HG02870 (cell line): Measurements from ENCODE around the gene STX1B.
"Not testable (repeated sequence)": the region's sequence is repeated elsewhere in the genome, so short reads cannot be mapped to it uniquely, and the experiment has no call there.

Experiments
- ATAC-seq: cut with Tn5 transposase; IDR thresholded peaks from one replicate; pipeline ENCODE4 v1.9.1; 2021; ENCODE audit warnings: mild to moderate bottlenecking, moderate library complexity; ENCODE audit not compliant: unreplicated experiment

The STX1B gene

DNA sequence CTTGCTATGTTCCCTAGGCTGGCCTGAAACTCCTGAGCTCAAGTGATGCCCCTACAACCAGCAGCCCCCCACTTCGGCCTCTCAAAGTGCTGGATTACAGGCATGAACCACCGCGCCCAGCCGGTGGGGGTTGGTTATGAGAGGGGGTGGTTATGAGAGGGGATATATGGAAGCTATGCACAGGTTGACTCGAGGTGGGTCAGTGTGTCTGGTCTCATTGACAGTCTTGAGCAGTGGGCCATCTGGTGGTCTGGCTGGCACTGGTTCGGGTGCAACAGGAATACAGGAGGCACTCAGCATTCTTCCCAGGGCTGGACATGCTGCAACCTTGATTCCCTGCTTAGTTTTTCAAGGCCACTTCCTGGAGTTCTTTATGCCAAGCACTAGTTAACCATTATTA, 5.6 kb upstream of the STX1B start:
- no peak for ATAC-seq

DNA sequence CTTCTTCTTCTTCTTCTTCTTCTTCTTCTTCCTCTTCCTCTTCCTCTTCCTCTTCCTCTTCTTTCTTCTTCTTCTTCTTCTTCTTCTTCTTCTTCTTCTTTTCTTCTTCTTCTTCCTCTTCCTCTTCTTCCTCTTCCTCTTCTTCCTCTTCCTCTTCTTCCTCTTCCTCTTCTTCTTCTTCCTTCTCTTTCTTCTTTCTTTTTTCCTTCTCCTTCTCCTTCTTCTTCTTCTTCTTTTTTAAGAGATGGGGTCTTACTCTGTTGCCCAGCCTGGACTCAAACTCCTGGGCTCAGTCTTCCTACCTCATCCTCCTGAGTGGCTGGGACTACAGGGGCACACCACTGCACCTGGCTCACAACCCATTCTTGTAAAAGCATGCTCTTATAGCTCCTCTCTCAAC, 2.9 kb upstream of the STX1B start:
- not testable (repeated sequence) for ATAC-seq

DNA sequence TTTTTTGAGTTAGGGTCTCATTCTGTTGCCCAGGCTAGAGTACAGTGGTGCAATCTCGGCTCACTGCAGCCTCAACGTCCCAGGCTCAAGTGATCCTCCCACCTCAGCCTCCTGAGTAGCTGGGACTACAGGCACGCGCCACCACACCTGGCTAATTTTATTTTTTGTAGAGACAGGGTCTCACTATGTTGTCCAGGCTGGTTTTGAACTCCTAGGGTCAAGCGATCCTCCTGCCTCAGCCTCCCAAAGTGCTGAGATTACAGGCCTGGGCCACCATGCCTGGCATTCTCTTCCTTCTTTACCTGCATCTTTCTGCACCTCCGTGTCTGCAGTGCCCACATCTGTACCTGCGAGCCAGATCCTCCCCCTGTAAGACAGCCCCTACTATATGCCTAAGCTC, 1.4 kb upstream of the STX1B start:
- ATAC-seq = not testable (repeated sequence)

DNA sequence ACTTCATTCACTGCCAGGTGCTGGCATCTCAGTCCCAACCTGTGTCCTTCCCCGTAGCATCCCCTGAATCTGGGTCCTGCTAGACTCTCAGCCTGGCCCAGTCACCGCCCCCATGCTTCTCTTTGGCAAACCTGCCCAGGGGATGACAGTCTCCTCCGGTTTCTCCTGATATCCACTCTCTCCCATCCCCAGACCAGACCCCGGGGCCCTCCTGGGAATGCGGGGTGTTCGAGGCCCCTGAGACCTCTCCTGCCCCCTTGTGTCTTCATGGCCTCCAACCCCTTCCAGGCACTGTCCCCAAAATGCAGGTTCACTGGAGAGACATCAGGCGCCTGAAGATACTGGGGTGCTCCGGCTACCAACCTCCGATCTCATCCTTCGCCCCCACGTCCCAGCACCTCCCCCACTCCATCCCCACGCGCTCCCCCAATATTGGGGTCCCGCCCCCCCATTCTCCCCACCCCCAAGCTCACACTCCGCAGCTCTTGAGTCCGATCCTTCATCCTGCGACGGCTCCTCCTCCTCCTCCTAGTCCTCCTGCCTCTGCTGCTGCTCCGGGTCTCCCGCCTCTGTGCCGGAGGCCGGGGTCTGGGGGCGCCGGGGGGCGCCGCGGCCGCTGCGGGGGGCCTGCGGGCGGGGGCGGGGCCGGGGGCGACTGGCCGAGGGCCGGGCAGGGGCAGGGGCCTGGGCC, 399 bp downstream of the STX1B start:
- ATAC-seq = no peak

DNA sequence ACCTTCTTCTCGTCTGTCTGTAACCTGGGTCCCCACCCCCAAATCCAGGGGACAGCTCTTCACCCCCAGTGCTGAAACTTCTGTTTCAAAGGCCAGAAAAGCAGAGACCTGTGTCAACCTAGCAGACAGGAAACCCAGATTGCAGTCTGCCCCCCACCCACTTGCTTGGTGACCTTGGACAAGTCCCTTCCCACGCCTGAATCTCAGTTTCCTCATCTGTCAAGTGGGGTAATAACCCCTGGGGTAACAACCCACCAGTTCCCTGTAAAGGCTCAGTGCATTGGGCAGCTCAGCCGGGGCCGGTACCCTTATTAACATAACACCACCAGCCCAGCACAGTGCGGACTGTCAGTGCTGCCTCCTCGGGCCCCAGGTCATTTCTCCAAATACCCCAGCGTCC, 1.3 kb downstream of the STX1B start:
- ATAC-seq = no peak

DNA sequence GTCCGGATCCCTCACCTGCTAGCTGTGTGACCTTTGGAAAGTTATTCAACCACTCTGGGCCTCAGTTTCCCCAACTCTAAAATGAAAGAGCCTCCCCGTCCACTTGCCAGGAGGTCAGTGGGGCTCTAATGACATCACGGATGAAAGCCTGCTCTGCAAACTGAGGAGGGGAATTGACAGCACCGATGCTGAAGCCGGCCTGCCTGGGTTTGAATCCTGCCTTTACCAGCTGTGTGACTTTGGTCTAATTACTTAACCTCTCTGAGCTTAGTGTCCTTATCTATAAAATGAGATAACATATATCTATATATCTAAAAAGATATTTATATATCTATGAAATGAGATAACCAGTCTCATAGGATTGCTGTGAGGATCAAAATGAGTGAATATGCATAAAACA, 1.9 kb downstream of the STX1B start:
- no peak for ATAC-seq

DNA sequence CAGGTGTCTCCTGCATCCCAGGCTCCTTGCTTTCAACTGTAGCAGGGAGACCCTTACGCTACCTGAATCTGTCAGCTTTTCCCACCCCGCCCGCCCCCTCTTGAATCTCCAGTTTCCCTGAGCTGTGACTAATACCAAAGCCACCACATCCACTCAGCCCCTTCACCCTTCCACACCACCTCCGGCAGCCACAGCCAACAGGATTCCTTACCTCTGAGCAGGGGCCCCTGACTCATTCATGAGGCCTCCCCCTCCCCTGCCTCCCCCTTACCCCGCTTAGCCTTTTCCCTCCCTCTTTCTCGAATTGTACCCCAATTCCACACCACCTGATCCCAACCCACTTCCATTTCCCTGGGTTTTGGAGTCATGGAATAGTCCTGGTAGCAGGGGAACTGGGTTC, 2.3 kb downstream of the STX1B start:
- no peak for ATAC-seq

DNA sequence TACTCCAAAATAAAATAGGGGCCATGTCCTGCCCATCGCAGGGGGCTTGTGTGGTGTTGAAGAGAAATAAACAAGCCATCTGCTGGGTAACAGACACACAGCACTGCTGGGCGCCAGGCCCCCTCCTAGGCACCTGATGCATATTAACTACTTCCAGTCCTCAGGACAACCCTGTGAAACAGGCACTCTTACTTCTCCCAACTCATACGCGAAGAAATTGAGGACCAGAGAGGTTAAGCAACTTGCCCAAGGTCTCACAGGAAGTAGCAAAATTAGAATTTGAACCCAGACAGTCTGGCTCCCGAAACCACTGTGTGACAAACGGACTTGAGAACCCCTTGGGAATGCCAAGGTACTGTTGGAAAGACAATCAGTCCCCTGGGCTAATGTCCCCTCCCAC, 2.8 kb downstream of the STX1B start:
- no peak for ATAC-seq

DNA sequence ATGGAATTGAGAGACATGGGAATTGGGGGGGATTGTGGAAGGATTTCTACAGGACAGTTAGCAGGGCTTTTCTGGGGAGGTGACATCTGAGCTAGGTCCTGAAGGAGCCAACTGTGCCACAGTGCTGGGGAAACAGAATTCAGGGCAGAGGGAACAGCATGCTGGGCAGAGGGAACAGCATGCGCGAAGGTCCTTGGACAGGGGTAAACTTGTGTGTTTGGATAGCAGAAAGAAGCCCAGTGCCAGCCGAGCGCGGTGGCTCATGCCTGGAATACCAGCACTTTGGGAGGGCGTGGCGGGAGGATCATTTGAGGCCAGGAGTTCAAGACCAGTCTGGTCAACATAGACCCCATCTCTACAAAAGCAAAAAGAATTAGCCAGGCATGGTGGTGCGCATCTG, 3.8 kb downstream of the STX1B start:
- no peak for ATAC-seq

DNA sequence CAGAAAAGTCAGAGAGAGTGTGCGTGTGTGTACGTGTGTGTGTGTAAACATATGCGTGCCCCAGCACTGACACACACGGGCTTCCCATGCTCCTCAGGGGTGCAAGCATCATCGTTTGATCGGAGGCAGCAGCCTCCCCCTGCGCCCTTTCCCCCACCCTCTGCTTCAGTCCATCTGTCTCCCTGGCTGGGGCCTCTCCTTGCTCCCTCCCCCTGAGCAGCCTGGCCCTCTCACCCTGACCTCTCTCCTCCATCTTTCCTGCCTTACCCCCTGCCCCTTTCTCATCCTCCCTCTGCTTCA, 4.4 kb downstream of the STX1B start:
- ATAC-seq = no peak

DNA sequence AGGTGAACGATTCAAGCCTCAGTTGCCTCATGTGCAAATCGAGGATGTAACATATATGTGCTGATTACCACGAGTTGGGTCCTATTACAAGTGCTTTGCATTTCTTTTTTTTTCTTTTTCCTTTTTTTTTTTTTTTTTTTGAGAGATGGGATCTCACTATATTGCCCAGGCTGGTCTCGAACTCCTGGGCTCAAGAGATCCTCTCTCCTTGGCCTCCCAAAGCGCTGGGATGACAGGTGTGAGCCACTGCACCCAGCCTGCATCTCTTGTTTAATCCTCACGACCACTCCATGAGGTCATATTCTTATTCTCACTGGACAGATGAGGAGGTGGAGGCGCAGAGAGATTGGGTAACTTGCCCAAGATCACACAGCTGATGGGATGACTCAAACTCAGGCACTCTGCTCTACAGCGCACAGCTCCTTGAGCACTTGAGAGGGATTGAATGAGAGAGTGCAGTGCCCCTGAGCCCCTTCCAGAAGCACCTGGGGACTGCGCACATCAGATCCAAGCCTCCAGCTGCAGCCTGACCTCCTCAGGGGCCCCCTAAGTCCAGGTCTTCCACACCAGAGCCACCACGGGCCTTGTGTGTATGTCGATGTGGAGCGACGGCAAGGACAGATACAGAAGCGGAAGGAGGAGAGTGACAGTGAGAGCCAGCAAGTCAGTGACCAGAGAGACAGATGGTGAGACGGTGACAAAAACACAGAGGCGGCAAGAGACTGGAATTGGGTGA, 4.9 kb downstream of the STX1B start:
- ATAC-seq = no peak

DNA sequence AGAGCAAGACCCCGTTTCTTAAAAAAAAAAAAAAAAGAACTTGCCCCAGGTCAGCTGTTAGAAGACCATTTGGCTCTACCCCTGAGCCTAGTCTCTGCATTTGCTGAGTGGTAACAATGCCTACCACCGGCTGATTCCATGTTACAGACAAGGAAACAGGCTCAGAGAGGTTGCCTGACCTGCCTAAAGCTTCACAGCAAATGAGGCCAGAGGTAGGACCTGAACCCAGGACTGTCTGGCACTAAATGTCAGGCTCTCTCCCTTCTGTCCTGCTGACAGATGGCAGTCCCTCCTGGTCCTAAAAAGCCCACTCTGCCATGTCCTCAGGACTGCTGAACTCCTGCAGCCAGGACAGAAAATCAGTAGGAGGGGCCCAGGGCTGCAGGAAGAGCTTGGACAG, 5.8 kb downstream of the STX1B start:
- ATAC-seq = no peak

DNA sequence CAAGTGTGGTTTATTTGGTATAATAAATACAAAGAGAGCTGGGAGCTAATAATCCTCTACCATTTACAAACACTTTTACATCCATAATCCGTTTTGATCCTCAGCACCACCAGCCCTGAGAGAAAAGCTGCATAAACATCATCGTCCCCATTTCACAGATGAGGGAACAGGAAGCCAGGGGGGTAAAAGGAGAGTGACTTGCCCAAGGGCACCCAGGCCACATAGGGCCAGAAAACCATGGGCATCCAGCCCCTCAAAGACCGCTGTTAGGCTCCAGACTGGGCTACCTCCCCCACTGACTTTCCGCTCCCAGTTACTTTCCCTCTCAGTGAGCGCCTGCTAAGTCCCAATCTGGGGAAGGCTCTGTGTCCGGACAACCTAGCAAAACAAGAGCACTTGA, 6.7 kb downstream of the STX1B start:
- no peak for ATAC-seq

DNA sequence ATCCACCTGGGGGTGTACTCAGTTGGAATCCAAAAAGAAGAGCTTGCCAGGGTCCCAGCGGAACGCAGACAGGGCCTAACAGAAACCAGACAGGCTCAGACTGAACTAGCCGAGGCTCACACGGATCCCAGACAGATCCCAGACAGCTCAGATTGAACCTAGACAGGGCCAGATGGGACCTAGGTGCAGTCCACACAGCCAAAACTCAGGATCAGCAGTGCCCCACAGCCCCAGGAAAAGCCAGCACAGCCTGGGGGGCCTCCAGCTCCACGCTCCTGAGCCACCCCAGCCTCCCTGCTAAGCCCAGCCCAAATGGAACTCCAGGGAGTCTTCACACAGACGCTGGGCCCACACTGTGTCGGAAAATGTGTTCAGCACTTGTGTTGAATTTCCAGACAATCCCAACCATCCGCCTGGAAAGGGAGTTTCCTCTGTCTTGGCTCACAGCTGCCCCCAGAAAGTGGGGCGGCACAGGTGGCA, 7.5 kb downstream of the STX1B start:
- ATAC-seq = no peak

DNA sequence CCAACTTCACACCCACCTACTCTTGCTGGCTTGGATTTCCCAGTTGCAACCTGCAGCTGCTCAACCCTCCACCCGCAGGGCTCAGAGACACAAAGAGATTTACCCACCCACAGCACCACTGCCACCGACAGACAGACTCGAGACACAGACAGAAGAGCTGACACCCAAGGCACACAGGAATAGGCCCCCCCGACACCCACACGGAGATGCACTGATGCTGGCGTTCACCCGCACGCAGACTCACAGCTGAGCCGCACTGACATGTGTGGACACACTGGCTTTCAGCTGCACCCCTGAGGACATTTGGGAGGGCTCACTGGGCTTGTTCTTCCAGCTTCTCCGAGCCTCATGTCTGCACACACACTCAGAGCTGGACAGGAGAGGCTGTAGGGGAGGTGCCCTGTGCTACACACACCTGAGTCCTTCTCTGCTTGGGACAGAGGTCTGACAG, 8.2 kb downstream of the STX1B start:
- no peak for ATAC-seq

DNA sequence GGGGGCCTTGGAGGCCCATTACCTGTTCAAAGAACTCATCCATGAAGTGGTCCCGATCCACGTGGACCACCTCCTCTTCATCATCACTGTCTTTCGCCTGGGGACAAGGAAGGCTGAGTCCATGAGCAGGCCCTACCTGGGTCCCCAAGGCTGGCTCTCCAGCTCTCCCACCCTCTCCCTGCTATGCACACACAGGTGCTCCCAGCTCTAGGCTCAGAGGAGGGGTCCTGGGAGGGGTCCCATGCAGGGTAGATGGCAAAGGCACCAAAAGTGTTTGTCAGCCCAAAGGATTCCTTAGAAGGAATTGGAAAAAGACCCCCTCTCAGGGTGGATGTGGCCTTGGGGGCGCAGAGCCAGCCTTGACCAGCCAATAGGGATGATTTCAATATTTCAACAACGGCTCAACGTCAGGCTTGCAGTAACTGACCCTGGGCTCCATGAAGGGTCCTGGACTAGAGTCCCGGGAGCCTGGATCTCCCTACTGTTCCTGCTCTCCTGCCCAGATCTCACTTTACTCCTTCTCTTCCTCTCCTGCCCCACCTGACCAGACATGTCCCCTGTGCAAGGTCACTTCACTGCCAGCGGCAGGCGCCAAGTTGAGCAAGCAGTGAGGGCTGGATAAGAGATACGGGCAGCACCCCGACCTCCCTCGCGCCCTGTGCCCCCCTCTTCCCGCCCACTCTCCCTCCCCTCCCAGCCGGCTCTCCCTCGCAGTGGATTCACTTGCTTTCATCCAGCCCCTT, 8.8 kb downstream of the STX1B start:
- ATAC-seq = no peak

DNA sequence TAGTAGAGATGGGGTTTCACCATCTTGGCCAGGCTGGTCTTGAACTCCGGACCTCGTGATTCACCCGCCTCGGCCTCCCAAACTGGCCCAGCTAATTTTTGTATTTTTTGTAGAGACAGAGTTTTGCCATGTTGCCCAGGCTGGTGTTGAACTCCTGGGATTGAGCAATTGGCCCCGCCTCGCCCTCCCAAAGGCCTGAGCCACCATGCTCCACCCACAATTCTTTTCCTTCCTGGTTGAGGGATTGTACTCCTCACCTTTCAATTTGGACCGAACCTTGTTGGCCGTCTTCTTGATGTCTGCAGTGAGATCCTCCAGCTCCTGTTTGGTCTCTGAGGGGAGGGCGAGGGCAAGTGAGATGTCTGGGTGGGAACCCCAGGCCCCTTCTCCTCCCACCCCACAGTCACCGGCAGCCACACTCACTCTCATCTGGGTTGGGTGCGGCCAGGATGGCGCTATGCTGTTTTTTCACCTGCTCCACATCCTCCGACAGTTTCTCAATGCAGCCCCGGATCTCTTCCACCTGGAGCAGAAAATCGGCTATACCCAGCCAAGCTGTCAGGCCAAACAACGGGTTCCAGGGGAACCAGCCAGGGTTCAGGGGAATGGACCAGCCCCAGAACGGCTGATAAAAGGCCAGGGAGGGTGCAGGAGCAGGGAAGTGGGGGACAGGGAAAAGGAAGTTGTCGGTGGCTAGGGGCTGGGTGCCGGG, 9.6 kb downstream of the STX1B start:
- ATAC-seq = no peak

DNA sequence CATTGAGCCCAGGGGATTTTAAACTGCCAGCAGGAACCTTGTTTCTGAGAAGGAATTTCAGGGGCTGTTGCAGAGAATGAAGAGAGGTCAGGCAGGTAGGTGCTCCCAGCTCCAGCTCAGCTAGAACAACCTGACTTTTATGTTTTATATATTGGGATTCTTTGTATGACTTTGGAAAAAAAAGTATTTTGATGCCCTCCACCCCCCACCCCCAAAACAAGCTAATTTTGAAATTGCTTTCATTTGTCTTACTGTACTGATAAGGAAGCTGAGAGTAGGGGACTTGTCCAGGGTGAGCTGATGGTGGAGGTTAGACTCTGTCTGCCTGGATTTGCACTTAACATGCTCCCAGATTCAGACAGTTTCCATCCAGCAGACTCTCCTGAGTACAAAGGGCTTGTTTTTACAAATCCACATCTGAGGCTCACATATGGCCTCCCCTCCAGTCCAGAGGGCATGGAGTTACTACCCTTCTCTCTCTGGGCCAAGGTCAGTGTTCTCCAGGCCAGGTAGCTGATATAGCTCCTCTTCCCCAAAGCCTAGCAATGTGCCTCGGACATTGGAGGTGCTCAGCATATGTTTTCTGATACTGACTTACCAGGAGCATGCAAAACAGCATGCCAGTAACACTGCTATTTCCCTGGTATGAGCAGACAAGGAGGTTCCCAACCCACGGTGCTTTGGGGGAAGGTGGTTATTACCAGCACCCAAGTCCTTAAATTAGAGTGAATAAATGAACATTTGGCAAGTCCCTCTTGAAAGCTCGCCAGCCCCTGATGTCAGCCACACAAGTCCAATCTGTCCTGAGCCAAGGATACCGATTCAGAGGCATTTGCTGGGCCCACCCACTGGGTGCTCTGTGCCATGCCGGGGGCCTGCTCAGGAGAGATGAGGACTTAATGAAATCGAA, 11.3 kb downstream of the STX1B start:
- no peak for ATAC-seq

DNA sequence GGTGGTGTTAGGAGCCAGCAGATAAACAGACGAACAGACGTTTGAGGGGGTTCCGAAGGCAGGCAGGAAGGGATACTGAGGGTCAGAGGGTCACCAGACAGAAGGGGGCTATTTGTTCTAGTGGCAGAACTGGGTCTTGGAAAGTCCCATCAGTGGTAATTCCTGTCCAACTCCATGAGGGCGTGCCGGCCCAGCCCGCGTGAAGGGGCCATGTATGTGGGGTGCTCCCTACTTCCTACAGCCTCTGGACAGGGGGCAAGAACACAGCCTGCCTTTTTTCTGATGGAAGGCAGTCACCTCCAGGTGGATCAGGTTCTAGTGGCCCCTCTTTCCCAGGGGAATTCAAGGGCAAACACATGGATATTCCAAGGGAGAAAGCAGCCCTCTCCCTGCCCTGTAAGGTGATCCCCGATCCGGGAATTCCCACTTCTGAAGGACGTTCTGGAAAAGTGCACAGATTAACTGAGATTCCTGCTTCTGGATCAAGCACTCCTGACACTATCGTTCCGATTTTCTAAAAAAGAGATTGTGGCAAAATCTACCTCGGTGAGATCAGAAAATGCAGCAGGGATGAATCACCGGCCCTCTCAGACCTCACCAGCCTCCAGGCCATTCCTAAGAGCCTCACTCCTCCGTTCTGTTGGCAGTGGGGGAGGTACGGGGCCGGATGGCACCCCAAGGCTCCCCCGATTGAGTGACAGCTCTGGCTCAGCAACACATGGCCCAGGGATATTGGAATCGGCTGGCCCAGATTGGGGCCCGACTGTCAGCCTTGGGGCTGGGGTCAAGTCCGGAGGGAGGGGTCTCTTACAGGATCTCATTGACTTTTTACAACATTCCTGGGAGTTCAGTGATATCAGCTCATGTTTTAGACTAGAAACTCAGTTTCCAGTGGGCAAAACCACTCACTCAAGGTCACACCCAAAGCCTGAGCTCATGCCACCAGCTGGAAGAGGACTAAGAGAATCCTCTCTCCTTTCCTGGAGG, 12.4 kb downstream of the STX1B start:
- ATAC-seq = no peak
